Activated gamma-delta T cell (primary cell): ENCODE data around the gene C16orf92.
A peak's percentile ranks its signal among the peaks of the same experiment; 100 is the strongest.

Source experiments
- DNase-seq: peaks from one replicate; lab custom pipeline; 2025; lab: John Stamatoyannopoulos, UW
- total RNA-seq, 2 donors: gene quantifications; one replicate each; lab custom pipeline; 2026; lab: John Stamatoyannopoulos, UW

Gene C16orf92, protein sequence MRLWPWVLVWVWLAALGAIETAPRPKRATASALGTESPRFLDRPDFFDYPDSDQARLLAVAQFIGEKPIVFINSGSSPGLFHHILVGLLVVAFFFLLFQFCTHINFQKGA
- 0 reads per million in 2 donors for total RNA-seq

DNA sequence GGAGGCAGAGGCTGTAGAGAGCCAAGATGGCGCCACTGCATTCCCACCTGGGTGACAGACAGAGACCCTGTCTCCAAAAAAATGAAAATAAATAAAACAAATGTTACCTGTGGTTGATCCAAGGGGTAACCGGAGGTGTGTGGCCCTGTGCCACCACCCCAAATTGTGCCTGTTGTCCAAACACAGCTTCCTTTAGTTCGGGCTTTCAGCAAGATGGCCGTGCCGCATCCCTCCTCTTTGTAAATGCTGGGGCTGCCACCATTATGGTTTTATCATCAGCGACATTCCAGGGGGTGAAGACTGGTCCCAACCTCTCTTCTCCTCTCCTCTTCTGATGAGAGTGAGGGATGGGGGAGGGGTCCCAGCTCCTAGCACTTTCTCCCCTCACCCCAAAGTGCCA is at the start of gene C16orf92:
TSS of gene C16orf92 (plus strand) at position 312 of the 400 bp plus-strand sequence. CDS start 143 bp downstream, outside the sequence.
- DNase-seq, result no peak

DNA sequence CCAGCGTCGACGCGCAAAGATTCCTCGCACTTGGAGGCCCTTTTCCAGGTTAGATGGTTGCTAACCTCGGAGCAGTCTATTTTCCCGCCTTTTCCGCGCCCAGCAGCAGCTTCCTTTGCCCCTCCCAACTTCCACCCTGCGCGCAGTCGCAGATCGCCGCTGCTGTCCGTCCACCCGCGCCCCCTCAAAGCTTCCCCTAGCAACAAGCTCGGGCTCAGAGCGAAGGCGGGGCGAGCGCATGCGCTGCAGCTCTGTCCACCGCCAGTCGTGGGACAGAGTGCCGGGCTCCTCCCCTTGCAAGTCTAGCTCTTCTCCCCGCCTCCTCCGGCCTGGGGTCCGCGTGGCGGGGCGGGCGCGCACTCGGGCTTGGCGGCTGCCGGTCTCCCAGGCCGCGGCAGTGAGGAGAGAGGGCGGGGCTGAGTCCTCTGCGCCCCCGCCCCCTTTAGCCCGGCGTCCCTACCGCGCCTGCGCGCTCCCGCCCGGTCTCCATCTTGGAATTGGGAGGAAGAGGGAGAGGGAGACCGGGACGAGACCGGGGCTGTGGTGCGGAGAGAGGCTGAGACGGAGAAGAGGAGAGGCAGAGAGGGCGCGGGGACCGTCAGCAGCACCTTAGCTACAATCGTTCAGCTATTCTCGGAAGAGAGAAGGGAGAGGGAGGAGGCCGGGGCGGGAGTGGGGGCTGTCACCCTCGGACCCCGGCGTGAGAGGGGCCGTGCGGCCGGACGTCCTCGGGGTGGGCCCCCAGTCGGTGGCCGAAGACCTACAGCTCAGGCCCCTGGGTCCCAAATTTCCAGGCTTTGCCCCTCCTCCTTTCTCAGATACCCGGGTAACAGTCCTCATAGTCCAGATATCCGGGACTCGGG is 49.4 kb upstream of the C16orf92 start, which contains the start of gene TAOK2:
TSS of gene TAOK2 (plus strand) at position 485 of the 863 bp plus-strand sequence. CDS start 3,905 bp downstream, outside the sequence.
- DNase-seq, result peak; percentile 96

DNA sequence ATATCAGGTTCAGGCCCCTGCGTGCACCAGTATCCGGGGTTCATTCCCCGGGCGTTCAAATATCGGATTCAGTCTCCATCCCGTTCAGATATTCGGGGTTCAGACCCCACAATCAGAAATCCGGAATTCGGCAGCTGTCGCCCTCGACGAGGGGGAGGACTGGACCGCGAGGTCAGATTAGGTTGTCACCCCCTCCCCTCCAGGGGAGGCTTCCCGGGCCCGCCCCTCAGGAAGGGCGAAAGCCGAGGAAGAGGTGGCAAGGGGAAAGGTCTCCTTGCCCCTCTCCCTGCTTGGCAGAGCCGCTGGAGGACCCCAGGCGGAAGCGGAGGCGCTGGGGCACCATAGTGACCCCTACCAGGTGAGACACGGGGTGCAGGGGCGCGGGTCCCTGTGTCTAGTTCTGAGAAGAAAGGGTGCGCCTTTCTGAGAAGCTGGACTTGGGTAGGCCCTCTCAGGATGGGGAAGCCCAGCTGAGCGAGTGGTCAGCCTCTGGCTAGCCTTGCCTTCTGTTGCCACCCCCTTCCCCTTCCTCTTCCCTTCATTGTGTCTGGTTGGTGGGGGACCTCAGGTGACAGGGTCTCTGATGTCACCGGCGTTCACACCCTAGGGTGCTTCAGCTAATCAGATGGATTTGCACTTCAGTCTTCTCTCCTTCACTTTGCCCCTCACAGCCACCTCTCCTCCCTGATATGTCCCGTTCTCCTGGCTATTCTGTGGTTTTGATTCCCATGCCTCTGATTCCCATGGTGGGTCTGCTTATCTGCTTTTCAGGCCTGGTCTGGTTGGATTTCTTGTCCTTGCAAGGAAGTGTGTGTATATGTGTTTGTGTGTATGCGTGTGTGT is 48.5 kb upstream of the C16orf92 start:
- no peak for DNase-seq

DNA sequence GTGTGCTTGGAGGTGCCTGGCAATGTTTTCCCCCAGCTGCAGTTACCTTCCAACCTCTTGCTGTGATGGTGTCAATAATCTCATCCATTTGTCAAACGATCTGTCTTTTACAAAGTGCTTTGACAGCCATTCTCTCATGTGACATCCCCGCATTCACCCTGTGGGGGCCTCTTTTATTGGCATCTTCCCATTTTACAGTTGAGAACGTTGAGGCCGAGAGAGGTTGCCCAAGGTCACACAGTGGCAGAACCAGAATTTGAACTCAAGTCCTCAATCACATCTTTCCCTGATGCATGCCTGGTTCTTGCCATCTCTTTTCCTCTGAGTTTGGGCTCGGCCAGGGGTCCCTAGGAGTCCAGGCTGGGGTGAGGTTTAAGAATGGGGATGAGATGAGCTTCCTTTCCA is 47.9 kb upstream of the C16orf92 start:
- no peak for DNase-seq

DNA sequence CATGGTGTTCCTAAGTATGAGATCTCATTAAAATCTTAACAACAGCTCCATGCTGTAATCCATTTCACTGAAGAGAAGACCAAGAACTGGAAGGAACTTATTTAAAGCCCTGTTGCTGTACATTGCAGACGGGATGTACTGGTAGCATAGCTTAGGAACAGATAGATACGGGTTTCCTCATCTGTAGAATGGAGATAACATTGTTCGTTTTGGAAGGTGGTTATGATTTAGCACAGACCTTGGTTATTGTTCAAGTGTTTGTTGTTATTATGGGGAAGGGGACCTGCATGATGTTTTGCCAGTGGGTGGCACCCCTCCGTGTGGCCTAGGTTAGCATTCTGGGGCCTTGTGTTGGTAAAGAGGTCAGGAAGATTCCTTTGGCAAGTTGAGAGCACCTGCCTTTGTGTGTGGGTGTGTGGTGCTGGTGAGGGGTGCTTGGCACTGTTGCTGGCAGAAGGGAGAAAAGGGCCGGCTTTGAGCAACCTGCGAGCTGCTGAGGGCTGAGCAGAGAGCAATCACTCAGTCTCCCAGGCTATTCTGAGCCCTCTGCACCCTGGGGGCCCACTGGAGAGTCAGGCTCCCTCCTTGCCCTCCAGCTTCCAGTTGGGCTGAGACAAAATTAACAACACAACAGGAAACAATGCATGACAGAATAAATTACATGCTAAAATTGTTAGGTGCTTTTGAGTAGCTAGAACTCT is 47.0 kb upstream of the C16orf92 start:
- DNase-seq, result no peak

DNA sequence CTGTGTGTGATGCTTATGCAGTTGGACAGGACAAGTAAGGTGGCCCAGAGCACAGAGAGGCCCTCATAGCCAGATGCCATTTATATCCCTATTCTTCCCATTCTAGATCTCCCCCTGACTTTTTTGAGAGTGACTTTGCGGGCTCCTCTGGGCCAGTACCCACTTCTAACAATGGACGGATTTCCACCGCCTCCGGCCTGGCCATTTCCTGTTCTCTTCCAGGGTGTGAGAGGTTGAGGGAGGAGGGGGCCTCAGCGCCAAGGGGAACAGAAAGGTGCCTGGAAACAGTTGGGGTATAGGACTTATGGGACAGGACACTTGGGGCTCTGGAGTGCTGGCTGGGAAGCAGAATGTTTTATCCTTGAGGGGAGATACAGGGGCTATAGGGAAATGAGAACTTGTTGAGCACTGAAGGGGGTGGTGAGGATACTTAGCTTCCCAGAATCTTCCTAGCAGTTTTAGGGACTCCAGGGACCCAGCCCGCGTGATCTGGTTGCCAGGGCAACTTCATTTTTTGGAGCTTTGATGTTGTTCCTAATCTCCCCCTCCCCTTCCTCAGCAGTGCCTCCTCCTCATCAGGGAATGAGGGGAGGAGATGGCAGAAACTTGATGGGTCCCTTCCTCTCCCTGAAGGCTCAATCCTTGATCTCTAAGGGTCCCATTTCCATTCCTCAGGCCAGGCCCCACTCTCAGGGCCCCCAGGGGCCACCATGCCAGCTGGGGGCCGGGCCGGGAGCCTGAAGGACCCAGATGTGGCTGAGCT is 45.8 kb upstream of the C16orf92 start:
- no peak for DNase-seq

DNA sequence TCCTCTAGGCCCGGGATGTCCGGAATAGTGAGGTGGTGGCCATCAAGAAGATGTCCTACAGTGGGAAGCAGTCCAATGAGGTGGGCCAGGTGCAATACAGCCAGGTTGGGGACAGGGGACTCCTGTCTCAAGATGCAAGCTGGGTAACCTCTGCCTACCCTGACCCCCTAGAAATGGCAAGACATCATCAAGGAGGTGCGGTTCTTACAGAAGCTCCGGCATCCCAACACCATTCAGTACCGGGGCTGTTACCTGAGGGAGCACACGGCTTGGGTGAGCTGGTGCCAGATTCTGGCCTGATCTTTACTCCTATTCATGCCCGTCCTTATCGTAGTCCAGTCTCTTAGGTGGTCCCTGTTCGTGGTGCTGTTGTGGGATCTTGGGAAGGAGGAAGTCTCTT is 44.9 kb upstream of the C16orf92 start:
- no peak for DNase-seq

DNA sequence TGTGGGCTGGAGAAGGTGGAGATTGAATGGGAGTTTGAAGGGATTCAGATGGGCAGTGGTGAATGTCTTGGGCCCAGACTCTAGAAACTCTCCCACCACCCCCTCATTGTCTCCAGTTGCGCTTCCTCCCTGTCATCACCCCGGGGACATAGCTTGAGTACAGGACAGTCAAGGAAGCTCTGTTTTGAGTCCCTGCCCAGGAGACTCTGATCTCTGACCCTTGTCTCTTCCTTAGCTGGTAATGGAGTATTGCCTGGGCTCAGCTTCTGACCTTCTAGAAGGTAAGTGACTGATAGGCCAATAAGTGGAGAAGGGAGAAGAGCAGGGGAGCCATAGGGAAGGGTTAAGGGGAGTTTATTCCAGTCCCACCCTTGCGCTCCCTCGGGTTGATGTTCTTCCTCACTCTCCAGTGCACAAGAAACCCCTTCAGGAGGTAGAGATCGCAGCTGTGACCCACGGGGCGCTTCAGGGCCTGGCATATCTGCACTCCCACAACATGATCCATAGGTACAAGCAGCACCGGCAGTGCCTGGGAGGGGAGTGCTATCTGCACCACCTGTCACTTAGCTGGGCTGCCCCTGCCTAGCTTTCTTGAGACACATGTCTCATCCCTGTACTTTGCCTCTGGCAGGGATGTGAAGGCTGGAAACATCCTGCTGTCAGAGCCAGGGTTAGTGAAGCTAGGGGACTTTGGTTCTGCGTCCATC is 44.3 kb upstream of the C16orf92 start:
- no peak for DNase-seq

DNA sequence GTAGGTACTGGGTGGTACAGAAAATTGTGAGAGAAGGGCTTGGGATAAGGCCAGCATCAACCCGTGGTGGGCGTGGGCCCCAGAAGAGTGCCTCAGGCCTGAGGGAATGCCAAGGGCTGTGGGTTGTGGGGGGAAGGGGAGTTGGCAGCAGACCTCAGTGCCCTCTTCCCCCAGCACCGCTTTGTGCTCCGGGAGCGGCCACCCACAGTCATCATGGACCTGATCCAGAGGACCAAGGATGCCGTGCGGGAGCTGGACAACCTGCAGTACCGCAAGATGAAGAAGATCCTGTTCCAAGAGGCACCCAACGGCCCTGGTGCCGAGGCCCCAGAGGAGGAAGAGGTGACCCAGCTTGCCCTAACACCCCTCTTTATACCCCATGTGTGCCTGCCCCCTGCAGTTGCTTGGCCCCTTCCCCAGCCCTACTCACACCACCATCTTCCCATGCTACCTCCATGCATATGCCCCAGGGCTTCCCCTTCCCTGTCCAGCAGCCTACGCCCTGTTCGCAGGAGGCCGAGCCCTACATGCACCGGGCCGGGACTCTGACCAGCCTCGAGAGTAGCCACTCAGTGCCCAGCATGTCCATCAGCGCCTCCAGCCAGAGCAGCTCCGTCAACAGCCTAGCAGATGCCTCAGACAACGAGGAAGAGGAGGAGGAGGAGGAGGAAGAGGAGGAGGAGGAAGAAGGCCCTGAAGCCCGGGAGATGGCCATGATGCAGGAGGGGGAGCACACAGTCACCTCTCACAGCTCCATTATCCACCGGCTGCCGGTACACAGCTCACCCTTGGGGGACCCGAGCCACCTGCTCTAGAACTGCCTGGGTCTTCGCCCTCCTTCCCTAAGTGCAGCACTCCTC is 40.2 kb upstream of the C16orf92 start:
- DNase-seq, result no peak

DNA sequence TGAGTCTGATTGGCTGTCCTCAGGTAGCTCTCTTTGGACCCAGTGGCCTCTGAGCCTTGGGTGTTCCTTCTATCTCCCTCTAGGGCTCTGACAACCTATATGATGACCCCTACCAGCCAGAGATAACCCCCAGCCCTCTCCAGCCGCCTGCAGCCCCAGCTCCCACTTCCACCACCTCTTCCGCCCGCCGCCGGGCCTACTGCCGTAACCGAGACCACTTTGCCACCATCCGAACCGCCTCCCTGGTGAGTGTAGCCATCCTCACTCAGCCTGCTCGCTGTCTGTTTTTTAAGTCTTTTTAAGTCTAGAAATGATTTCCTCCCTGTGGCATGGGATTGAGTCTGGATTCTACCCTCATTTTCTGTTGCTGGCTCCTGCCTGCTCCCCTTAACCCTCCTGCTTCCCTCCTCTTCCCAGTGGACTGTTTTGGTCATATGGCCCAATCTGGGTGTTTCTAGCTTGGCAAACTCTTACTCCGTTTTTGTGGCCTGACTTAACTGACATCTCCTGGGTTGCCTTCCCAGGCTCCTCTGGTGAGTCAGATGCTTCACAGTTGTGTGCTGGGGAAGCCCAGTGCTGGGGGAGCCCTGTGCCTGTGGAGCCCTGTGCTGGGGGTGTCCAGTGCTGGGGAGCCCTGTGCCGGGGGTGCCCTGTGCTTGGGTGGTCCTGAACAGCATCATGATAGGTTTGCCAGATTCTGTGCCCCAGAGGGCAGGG is 39.4 kb upstream of the C16orf92 start:
- no peak for DNase-seq

DNA sequence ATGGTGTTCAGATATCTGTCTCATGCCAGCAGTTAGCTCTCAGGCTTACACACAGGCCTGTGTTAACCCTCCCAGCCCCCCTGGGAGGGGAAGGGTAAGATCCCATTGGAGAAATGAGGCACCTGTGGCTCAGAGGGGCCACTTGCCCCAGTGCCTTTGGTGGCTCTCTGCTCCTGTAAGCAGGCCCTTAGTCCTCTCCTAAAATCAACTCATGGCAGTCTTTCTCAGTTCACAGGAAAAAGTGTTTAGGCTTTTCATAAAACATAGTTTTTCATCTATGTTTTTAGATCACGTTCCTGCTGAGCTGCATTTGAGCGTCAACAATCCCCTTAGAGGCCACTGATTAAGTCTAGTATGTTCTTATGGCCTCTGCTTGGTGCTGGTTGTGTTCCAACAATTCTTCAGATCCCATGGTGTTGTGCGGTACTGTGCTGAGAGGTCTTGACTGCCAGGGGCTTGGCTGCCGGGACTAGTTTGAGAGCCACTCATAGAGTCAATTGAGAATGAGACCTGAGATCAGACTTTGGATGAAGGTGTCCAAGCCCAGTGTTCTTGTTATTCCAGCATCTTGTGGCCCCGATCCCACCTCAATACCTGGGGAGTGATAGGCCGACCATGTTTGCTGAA is 38.7 kb upstream of the C16orf92 start:
- no peak for DNase-seq

DNA sequence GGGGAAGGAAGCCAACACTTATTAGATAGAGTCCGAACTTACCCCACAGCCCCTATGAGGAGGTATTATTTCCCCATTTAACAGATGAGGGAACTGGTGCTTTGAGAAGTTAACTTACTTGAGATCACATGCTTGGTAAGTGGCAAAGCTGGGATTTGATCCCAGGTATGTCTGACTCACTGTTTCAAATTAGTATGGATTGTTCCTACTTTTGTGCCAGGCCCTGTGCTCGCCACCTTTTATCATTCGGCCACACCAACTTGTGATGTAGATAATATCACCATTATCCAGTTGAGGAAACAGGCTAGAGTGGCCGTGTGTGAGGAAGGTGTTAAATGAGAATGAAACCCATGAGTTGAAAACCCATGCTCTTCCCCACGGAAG is 38.2 kb upstream of the C16orf92 start:
- DNase-seq, result no peak

DNA sequence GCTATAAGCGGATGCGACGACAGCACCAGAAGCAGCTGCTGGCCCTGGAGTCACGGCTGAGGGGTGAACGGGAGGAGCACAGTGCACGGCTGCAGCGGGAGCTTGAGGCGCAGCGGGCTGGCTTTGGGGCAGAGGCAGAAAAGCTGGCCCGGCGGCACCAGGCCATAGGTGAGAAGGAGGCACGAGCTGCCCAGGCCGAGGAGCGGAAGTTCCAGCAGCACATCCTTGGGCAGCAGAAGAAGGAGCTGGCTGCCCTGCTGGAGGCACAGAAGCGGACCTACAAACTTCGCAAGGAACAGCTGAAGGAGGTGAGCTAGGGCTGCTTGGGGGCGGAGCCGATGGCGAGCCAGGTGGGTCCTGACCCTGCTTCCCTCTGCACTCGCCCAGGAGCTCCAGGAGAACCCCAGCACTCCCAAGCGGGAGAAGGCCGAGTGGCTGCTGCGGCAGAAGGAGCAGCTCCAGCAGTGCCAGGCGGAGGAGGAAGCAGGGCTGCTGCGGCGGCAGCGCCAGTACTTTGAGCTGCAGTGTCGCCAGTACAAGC is 37.7 kb upstream of the C16orf92 start:
- no peak for DNase-seq

DNA sequence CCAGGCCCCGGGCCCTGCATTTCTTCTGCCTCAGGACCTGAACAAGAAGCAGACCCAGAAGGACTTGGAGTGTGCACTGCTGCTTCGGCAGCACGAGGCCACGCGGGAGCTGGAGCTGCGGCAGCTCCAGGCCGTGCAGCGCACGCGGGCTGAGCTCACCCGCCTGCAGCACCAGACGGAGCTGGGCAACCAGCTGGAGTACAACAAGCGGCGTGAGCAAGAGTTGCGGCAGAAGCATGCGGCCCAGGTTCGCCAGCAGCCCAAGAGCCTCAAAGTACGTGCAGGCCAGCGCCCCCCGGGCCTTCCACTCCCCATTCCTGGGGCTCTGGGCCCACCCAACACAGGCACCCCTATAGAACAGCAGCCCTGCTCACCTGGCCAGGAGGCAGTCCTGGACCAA is 36.8 kb upstream of the C16orf92 start:
- no peak for DNase-seq

DNA sequence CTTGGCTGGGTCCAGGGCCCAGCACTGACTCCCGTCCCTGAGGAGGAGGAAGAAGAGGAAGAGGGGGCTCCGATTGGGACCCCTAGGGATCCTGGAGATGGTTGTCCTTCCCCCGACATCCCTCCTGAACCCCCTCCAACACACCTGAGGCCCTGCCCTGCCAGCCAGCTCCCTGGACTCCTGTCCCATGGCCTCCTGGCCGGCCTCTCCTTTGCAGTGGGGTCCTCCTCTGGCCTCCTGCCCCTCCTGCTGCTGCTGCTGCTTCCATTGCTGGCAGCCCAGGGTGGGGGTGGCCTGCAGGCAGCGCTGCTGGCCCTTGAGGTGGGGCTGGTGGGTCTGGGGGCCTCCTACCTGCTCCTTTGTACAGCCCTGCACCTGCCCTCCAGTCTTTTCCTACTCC is 36.1 kb upstream of the C16orf92 start:
- DNase-seq, result no peak

DNA sequence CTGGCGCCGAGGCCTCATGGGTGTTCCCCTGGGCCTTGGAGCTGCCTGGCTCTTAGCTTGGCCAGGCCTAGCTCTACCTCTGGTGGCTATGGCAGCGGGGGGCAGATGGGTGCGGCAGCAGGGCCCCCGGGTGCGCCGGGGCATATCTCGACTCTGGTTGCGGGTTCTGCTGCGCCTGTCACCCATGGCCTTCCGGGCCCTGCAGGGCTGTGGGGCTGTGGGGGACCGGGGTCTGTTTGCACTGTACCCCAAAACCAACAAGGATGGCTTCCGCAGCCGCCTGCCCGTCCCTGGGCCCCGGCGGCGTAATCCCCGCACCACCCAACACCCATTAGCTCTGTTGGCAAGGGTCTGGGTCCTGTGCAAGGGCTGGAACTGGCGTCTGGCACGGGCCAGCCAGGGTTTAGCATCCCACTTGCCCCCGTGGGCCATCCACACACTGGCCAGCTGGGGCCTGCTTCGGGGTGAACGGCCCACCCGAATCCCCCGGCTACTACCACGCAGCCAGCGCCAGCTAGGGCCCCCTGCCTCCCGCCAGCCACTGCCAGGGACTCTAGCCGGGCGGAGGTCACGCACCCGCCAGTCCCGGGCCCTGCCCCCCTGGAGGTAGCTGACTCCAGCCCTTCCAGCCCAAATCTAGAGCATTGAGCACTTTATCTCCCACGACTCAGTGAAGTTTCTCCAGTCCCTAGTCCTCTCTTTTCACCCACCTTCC is 35.5 kb upstream of the C16orf92 start:
- DNase-seq, result no peak

DNA sequence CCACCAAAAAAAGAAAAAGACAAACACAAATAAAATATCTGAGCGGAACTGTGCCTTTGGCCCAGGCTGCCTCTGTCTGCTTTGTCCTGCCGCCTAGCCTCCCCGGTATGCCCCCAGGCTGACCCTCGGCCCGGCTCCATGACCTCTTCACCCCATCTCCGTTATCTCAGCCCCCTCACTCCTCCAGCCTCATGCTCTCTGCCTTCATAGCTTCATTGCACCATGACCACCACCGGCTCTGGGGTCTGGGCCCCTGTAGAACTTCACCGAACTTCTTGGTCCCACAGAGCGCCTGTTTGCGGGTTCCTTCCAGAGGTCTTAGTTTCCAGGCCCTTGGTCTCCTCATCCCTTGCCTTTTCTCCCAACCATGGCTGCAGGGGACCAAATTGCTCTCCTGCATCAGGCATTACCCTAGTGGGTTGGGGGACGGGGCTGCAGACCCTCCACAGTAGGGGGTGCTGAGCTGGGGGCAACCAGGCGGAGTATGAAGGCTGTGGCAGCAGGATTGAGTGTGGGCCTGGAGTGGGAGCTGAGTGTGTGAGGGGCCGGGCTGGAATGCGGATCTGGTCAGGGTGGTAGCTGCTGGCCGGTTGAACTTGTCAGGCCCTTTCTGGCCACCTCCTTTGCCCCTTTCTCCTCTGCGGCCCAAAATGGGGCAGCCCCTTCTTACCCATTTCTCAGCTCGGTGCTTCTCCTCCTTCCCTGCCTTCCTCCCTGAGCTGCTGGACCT is 34.5 kb upstream of the C16orf92 start:
- DNase-seq, result no peak
